ENCODE data around the gene ALDH3B2. TPM values are rescaled to one million over a fixed set of nuclear protein-coding genes. Genes with fewer than 3 reads are reported as not detected.

The ALDH3B2 gene
- total and polyA plus RNA-seq, 2 donors from 2014 or later, result 1.6 to 2.1 TPM

DNA sequence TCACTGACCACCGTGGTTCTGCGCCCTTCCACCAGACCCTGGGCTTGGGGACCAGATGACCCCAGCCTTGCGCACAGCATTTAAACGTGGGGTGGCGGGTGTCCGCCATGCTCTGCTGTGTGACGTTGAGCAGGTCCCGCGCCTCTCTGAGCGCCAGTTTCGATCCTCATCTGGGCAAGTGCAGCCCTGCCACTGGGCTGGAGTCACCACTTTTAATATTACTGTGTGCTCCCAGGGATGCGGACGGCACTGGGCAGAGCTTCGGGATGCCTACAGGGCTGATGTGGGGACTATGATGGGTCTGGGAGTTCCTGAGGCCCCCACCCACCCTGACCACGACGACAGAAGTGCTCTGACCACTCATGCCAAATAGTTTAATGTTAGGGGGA, 43.5 kb downstream of the ALDH3B2 start:
- no peaks in the 10 kb centered on the region for H3K9me3 ChIP-seq (ENCODE audit: control insufficient read depth in 2 of 3, insufficient read depth in 1 of 3, low read length in 3 of 3)
- H3K27ac ChIP-seq (ENCODE audit: low read depth in 2 of 2, low read length in 2 of 2), result peak overlapping the region; percentile 81 to 88
- peak overlapping the region; percentile 44 to 75 (median 50) for H3K9ac ChIP-seq (ENCODE audit: low read length in 3 of 3)
- TF ChIP-seq CTCF (IDR thresholded peaks at IDR 0.05; ENCODE audit: borderline replicate concordance, extremely low read depth, insufficient read depth), result no peak
- FAIRE-seq (no peak), DNase-seq (no peak)
- peak overlapping the region; percentile 56 to 71 (median 65) for H3K4me3 ChIP-seq (ENCODE audit: low read length in 3 of 3)
- H3K36me3 ChIP-seq (ENCODE audit: control insufficient read depth in 2 of 3, insufficient read depth in 3 of 3, low read length in 3 of 3), result no peaks in the 10 kb centered on the region
- intact Hi-C loops (cut with DNase I), result no loop called here
- peaks cover 0 to 21% (median 6%) of the 10 kb centered on the region in 3 donors for H3K4me1 ChIP-seq (ENCODE audit: control insufficient read depth in 2 of 3, insufficient read depth in 2 of 3, low read depth in 1 of 3, low read length in 3 of 3)
- no peaks in the 10 kb centered on the region for H3K27me3 ChIP-seq (ENCODE audit: control insufficient read depth, insufficient read depth, low read length)

DNA sequence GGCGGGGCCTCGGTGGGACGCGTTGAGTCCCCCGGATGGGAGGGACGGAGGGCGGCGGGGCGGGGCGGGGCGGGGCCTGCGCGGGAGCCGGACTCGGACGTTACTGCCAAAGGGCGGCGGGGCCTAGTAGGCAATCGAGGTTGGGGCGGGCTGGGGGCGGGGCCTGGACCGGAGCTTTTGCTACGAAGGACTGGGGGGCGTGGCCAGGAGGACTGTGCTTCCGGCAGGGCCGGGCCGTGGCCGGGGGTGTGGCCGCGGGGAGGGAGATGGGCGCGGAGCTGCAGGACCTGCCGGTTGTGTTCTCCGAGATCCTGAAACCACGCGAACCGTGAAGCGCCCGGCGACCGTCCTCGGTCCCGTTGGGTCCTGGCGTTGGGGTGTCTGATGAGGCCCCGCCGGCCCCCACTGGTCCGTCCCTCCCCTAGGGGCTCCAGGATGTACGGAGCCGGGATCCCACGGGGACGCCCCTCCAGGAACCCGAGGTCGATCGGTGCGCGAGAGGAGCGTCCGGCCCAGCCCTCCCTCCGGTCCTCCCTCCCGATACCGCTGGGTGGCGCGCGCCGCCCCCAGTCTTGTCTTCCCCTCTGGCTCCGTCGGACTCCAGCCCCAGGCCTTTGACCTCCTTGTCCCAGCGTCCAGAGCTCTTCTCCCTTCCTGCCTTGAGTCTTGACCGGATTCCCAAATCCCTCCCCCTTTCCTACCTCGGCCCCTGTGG, 44.0 kb downstream of the ALDH3B2 start:
- TF ChIP-seq CTCF (IDR thresholded peaks at IDR 0.05; ENCODE audit: borderline replicate concordance, extremely low read depth, insufficient read depth), result peak; percentile 57
- Histone ChIP-seq H3K27ac (ENCODE audit: low read depth in 2 of 2, low read length in 2 of 2) (peak overlapping the region; percentile 81 to 93), H3K27me3 (ENCODE audit: control insufficient read depth, insufficient read depth, low read length) (no peaks in the 10 kb centered on the region), H3K9ac (ENCODE audit: low read length in 3 of 3) (peak overlapping the region; percentile 44 to 75 (median 50)), H3K4me1 (ENCODE audit: control insufficient read depth in 2 of 3, insufficient read depth in 2 of 3, low read depth in 1 of 3, low read length in 3 of 3) (peaks cover 0 to 21% (median 6%) of the 10 kb centered on the region in 3 donors), H3K9me3 (ENCODE audit: control insufficient read depth in 2 of 3, insufficient read depth in 1 of 3, low read length in 3 of 3) (no peaks in the 10 kb centered on the region), H3K36me3 (ENCODE audit: control insufficient read depth in 2 of 3, insufficient read depth in 3 of 3, low read length in 3 of 3) (no peaks in the 10 kb centered on the region), H3K4me3 (ENCODE audit: low read length in 3 of 3) (peak overlapping the region; percentile 56 to 71 (median 65))
- intact Hi-C loops (cut with DNase I), result no loop called here
- DNase-seq (peak; percentile 98 to 100 (median 100)), FAIRE-seq (no peak)

GRCh38 chr11:67629386-67630227, 44.8 kb downstream of the ALDH3B2 start, which contains the start of gene NUDT8:
Gene NUDT8 (minus strand): TSS chr11:67629937. CDS start chr11:67629911, 26 bp downstream.
- Histone ChIP-seq H3K4me1 (ENCODE audit: control insufficient read depth in 2 of 3, insufficient read depth in 2 of 3, low read depth in 1 of 3, low read length in 3 of 3) (peaks cover 0 to 21% (median 6%) of the 10 kb centered on the region in 3 donors), H3K27ac (ENCODE audit: low read depth in 2 of 2, low read length in 2 of 2) (peak within 1 kb of the TSS; percentile 89 to 93), H3K9ac (ENCODE audit: low read length in 3 of 3) (peak within 1 kb of the TSS; percentile 44 to 75 (median 50)), H3K27me3 (ENCODE audit: control insufficient read depth, insufficient read depth, low read length) (no peaks in the 10 kb centered on the region), H3K9me3 (ENCODE audit: control insufficient read depth in 2 of 3, insufficient read depth in 1 of 3, low read length in 3 of 3) (no peaks in the 10 kb centered on the region), H3K4me3 (ENCODE audit: low read length in 3 of 3) (peak within 1 kb of the TSS; percentile 56 to 71 (median 65)), H3K36me3 (ENCODE audit: control insufficient read depth in 2 of 3, insufficient read depth in 3 of 3, low read length in 3 of 3) (no peaks in the 10 kb centered on the region)
- intact Hi-C loops (cut with DNase I), result no loop called here
- DNase-seq, result peak; percentile 71 to 95 (median 90)
- no peak for FAIRE-seq
- TF ChIP-seq CTCF (IDR thresholded peaks at IDR 0.05; ENCODE audit: borderline replicate concordance, extremely low read depth, insufficient read depth), result peak; percentile 76

Measured in kidney (tissue), 14 donors.